H7 (cell line): ENCODE measurements around the gene KCNC4. TPM values are rescaled to one million over a fixed set of nuclear protein-coding genes. Genes with fewer than 3 reads are reported as not detected.

ENCODE experiments used
- DNase-seq: peaks from one replicate; pipeline ENCODE4 v3.0.0; 2012
- H3K27me3 ChIP-seq: 2 replicates; pipeline ENCODE4 v1.6.0; 2011; ENCODE audit warnings: mild to moderate bottlenecking, low read length; ENCODE audit not compliant: control insufficient read depth, insufficient read depth
- H3K36me3 ChIP-seq: replicated peaks from 2 replicates; pipeline ENCODE4 v1.5.1; 2011; ENCODE audit warnings: low read length; ENCODE audit not compliant: control insufficient read depth, insufficient read depth
- H3K4me3 ChIP-seq: 2 replicates; pipeline ENCODE4 v1.5.1; 2011; ENCODE audit warnings: low read depth, mild to moderate bottlenecking, control low read depth, low read length, moderate library complexity; ENCODE audit not compliant: insufficient read depth
- total RNA-seq: library from RNA; depleted of rRNA; stranded (reverse); fragments of >200 nt; shearing (Covaris generic); gene quantifications from 2 replicates; pipeline ENCODE4 v1.2.3, GENCODE V29; 2014; rRNA removed

Gene KCNC4
- 3.3 and 8.6 TPM in 2 replicates for total RNA-seq

DNA sequence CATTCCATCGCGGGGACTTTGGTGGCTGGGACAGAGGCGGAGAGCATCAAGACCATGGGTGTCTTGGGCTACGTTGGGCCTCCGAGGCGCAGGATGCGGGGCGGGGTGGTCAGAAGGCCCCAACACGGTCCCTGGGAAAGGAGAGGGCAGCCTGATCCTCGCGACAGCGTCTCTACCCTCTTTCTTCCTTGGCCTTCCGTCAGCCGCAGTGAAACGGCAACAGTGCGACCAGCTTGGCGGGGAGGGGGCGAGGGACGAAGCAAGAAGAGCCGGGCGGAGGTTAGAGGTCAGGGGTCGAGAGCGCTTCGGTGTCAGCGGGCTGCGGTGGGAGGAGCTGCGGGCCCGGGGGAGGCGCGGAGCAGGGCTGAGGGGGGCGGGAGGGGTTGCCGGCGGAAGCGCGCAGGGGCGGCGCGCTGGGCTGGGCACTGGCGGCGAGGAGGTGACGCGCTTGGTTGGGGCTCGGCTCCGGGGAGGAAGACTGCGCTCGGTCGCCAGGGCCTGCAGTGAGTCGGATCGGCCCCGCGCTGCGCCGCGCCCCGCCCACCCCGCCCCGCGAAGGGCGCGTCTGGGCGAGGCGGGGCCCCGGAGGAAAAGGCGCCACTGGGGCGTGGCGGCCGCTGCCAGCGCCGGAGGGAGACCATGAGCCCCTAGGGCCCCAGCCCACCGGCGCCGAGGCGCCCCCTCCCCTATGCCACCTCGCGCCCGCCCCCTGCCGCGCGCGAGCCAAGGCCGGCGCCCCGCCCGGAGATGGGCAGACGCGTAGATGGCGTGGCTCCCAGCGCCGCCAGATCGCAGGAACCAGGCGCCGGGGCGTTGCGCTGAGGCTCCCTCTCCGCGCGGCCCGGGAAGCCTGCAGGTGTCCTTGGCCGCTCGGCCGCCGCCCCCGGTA lies at the start of gene KCNC4:
KCNC4 (plus strand) TSS at position 600 of the 889 bp plus-strand sequence. CDS start 1,186 bp downstream, outside the sequence.
- Histone ChIP-seq H3K27me3 (peaks cover 34% of the 10 kb centered on the region), H3K4me3 (peak within 1 kb of the TSS; percentile 70), H3K36me3 (no peaks in the 10 kb centered on the region)
- DNase-seq = peak; percentile 97

DNA sequence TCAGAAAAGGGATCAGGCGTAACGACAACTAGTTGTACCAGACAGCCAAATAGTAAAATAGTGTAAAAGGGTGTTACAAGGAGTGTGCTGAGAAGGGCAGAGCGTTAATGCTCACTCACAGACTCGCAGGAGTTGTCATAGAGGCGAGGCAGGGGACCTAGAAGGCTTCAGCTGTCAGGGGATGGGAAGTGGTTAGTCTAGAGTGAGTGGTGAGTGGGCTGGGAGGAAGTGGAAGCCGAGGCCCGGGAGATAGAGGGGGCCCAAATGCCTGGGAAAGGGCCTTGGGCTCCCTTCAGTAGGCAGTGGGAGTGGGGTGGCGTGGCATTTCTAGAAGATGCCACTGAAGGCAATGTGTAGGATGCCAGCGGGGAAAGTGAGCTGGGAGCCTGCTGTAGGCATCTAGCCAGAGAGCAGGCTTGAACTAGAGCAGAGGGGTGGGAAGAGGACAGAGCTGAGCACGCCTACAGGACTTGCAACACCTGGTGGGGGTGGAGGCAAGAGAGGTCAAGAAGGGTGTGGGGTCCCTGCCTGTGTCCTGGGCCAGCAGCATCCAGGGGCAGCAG lies 49.5 kb upstream of the KCNC4 start:
- H3K27me3 ChIP-seq = peaks cover 2% of the 10 kb centered on the region; the same call in 1 of the 2 replicates
- no peak overlapping the region for H3K4me3 ChIP-seq
- H3K36me3 ChIP-seq = no peaks in the 10 kb centered on the region

DNA sequence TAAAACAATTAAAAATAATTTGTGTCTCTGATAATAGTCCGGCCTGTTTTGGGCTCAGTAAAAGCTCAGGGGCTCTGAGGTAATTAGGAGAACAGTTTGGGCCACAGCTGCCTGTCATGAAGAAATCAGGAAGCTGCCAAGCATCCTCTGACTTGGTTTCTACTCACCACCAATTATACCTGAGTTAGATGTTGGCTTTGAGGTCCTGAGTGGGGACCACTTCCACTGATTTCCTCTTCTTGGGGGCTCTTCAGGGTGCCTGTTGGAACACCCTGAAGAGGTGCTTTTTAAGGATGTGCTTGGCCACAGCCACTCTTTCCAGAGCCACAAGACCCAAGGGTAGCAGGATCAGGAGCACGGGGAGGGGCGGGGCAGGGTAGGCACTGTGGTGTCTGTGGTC lies 48.9 kb upstream of the KCNC4 start:
- no peak overlapping the region for H3K4me3 ChIP-seq
- no peak for DNase-seq
- H3K36me3 ChIP-seq = no peaks in the 10 kb centered on the region
- peaks cover 1% of the 10 kb centered on the region; the same call in 1 of the 2 replicates for H3K27me3 ChIP-seq

More for the DNA sequence above, 49.5 kb upstream of the KCNC4 start:
- no peak for DNase-seq

DNA sequence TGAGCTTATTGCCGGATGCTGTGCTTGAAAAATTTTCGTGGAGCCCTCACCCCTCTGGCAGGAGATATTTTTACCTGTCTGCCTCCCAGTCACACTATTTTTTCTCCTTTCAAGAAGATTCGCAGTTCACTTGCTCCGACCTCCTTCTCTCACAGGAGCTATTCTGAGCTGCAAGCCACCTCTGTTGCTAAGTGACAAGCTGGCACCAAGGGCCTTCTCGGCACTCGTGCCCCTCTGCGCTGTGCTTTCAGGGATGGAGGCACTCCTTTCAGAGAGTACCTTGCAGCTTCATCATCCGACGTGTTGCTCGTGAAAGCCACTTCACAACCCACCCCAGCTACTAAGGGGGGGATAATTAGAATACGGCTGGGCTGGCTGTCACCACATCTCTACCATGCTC lies 48.3 kb upstream of the KCNC4 start:
- DNase-seq = no peak
- Histone ChIP-seq H3K4me3 (no peak overlapping the region), H3K27me3 (no peaks in the 10 kb centered on the region; the same call in 1 of the 2 replicates), H3K36me3 (no peaks in the 10 kb centered on the region)

DNA sequence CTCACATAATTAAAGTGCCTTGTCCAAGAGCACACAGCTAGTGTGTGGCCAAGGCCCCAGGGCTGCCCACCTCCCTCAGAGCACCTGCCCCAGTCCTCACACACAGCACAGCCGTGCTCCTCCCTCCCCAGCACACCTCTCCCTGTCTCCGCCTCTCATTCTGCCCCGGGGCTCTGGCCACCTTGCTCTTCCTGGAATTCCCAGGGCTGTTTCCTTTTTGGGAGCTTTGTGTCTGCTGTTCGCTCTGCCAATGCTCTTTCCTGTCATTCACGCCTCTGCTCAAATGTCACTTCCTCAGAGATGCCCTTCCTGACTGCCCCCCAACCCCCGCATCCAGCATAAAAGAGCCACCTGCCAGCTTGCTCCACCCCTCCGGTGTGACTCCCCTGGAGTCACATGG lies 46.5 kb upstream of the KCNC4 start:
- Histone ChIP-seq H3K4me3 (no peak overlapping the region), H3K36me3 (no peaks in the 10 kb centered on the region), H3K27me3 (no peaks in the 10 kb centered on the region; the same call in 1 of the 2 replicates)
- peak; percentile 56 for DNase-seq

DNA sequence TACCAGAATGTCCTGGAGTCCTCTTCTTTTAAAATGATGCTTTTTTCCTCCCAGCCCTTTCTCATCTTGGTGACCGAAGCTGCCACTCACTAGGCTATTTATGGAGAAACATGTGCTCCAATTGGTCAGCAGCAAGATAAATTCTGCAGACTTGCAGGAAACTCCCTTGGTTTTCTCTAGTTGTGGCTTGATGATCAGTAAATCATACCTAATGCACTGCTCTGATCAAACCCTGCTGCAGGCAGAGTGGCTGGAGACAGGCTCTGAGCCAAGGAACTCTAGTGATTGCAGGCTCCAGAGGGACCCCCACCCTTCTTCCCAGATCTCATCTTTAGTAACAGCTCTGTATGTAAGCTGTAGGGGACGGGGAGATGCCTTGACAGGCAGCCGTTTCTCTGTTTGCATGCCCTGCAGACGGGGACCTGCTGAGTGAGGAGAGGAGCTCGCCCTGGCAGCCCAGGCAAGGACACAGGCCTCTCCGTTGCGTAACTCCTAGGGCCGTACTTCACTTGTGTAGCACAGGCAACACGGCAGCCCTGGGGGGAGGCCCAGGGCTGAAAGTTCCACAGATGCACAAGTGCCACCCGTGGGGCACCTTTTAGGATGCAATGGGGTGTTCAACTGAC lies 45.3 kb upstream of the KCNC4 start:
- no peaks in the 10 kb centered on the region for H3K36me3 ChIP-seq
- H3K4me3 ChIP-seq = no peak overlapping the region
- H3K27me3 ChIP-seq = no peaks in the 10 kb centered on the region; the same call in 1 of the 2 replicates
- peak; percentile 63 for DNase-seq

DNA sequence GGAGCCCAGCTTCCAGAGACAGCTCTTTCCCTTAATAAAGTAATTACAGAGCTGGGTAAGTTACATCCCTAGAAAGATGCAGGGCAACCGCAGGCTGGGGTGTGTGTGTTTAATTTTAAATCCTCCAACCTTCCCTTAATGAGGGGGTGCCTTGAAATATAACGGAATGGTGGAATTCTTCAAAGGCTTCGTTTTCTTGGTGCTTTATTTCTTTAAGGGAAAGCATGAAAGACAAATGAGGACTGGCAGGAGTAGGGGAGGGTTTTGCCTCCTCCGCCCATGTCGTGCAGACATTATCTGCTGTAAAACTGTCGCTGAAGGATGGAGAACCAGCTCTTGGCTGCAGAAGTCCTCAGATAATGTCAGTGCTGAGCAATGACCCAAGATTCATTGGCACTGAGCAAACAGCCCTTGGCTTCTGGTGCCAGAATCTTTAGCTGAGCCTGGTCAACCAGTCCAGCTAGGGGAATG lies 44.3 kb upstream of the KCNC4 start:
- DNase-seq = no peak
- Histone ChIP-seq H3K27me3 (no peaks in the 10 kb centered on the region; the same call in 1 of the 2 replicates), H3K36me3 (no peaks in the 10 kb centered on the region), H3K4me3 (no peak overlapping the region)

DNA sequence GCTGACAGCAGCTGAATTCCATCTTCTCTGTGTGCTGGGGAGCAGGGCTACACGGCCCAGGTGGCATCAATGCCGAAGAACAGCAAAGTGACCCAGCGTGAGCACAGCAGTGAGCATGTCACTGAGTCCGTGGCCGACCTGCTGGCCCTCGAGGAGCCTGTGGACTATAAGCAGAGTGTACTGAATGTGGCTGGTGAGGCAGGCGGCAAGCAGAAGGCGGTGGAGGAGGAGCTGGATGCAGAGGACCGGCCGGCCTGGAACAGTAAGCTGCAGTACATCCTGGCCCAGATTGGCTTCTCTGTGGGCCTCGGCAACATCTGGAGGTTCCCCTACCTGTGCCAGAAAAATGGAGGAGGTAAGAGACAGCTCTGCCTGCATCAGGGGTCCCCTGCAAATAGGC lies 43.3 kb upstream of the KCNC4 start:
- H3K4me3 ChIP-seq = no peak overlapping the region
- no peaks in the 10 kb centered on the region for H3K36me3 ChIP-seq
- DNase-seq = no peak
- no peaks in the 10 kb centered on the region for H3K27me3 ChIP-seq

DNA sequence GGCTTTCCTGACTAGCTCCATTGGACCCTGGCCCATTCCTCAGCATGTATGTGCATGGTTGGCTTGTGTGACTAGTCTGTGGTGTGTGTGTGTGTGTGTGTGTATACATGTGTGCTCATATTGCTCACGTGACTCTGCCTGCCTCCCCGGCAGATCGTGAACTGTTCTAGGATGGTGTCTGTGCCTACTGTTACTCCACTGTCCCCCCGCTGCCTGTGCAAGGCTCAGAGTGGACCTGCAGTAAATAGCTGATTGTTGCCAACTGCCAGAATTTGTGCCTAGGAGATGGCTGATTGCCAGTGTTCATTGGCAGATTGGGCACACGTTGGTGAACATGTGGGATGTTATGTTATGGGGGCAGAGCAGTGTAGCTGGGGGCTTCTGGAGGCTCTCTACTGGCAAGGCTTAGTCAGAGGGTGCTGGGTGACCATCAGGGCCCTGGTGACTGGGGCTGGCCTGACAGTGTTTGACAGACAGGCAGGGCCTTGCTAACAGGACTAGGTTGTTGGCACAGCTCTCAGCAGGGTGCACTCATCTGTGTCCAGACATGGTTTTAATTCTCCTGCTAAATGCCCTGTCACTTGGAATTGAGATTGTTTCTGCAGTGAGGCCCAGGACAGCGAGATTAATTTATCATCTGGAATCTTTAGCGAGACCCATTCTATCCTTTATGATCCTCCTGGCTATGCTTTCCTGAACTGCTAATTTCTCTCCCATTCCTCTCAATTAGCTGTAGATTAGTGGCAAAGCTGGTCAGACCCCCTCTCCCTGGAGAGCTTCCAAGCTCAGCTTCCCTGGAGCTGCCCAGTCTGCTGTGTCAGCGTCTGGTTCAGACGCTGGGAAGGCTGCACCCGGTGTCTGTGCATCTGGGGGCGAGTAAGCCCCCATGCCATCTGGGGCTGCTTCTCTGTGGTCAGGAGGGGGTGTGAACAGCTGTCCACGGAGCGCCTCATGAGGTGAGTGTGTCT lies 39.1 kb upstream of the KCNC4 start:
- no peaks in the 10 kb centered on the region for H3K36me3 ChIP-seq
- DNase-seq = no peak
- no peak overlapping the region for H3K4me3 ChIP-seq
- no peaks in the 10 kb centered on the region; the same call in 1 of the 2 replicates for H3K27me3 ChIP-seq

DNA sequence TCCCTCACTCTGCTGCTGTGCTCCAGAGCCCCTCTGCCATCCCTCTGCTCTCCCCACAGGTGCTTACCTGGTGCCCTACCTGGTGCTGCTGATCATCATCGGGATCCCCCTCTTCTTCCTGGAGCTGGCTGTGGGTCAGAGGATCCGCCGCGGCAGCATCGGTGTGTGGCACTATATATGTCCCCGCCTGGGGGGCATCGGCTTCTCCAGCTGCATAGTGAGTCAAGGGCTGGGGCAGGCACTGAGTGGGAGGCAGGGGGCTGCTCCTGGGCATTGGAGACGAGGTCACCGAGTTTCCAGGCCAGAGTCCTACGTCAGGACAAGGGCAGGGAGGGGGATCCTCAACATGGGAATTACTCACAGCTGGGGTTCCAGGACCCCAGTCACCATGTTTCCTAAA lies 38.1 kb upstream of the KCNC4 start:
- no peak overlapping the region for H3K4me3 ChIP-seq

DNA sequence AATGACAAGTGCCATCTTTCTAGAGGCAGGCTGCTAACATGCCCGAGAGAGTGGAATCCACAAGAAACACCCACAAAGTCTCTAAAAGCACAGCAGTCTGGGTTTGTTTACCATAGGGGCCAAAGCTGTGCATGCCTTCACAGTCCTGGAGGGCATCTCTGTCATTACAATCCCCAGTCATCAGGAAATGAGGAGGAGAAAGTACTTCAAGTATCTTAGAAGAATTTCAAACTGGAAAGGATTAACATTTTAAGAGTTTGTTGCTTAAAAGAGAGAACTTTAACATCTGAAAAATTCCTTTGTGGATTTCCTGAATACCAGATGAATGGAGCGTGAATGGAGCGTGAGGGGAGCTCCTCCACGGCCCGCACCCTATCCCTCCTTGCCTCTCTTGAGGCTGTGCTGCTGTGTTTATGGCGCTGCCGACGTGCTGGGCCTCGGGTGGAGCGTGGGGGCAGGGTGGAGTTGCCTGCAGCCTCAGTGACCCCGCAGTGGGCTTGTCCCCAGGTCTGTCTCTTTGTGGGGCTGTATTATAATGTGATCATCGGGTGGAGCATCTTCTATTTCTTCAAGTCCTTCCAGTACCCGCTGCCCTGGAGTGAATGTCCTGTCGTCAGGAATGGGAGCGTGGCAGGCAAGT lies 36.5 kb upstream of the KCNC4 start:
- Histone ChIP-seq H3K36me3 (no peaks in the 10 kb centered on the region), H3K4me3 (no peak overlapping the region), H3K27me3 (no peaks in the 10 kb centered on the region; the same call in 1 of the 2 replicates)
- peak; percentile 63 for DNase-seq

More for the DNA sequence above, 38.1 kb upstream of the KCNC4 start:
- Histone ChIP-seq H3K36me3 (no peaks in the 10 kb centered on the region), H3K27me3 (no peaks in the 10 kb centered on the region; the same call in 1 of the 2 replicates)
- DNase-seq = no peak

DNA sequence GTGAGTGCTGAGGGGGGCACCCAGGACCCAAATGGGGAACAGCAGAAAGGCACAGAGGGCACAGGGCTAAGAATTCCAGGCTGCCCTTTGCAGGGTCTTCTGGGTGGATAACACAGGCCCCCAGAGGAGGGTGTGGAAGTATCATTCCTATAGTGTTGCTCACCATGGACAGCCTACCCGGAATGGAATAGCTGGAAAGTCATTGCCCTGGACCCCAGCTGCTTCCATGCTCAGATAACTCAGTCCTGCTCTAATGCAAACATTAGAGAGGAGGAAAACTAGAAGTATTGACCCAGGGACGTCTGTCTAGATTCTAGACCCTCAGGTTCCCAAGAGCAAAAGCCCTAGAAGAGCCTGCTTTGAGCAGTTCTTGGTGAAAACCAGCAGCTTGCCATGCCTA lies 35.2 kb upstream of the KCNC4 start:
- DNase-seq = no peak

DNA sequence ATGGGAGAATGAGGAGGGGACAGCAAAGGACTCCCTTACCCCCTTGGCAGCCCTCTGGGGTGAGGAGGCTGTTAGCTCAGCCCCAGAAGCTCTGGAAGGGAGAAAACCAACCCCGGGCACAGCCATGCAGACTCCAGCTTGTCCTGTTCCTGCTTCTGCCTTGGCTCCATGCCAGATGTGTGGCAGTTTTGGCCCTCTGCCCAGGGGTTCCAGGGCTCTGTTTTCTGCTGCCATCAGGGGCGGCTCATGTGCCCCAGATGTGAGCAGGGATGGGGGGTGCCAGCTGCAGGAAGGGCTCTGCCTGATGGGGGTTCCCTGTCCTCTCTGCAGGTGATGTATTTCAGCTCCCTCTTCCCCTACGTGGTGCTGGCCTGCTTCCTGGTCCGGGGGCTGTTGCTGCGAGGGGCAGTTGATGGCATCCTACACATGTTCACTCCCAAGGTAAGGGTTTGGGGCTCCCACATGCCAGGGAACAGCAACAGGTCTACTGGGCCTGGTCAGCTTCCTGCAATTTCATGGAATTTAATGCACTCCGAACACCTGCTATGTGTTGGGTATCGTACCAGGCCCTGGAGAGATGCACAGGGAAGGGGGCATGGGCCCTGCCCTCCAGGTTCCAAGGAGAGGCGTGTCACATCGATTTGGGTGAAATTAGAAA lies 33.7 kb upstream of the KCNC4 start:
- Histone ChIP-seq H3K27me3 (no peaks in the 10 kb centered on the region; the same call in 1 of the 2 replicates), H3K36me3 (no peaks in the 10 kb centered on the region), H3K4me3 (no peak overlapping the region)
- DNase-seq = peak; percentile 12

More for the DNA sequence above, 35.2 kb upstream of the KCNC4 start:
- Histone ChIP-seq H3K27me3 (no peaks in the 10 kb centered on the region; the same call in 1 of the 2 replicates), H3K4me3 (no peak overlapping the region), H3K36me3 (no peaks in the 10 kb centered on the region)
